Lower leg skin (tissue), 4 donors: Measurements from ENCODE around the gene POU2AF3. TPM values are rescaled to one million over a fixed set of nuclear protein-coding genes. Genes with fewer than 3 reads are reported as not detected.

Experiments used
- DNase-seq, 2 donors: peaks; one replicate each; pipeline ENCODE4 v3.0.0-alpha.2; 2019; ENCODE audit warnings: low spot score in 2 of 2
- H3K4me3 ChIP-seq: fragments of 200-600 bp; sonication (generic); 2 replicates; pipeline ENCODE4 v1.5.1; 2017; ENCODE audit warnings: mild to moderate bottlenecking, low read depth; ENCODE audit not compliant: poor library complexity, severe bottlenecking
- POLR2A ChIP-seq, 2 donors: fragments of 450-650 bp; IDR thresholded peaks; one replicate each; pipeline ENCODE4 v1.6.1; 2016 to 2017; ENCODE audit warnings: antibody characterized with exemption in 2 of 2, mild to moderate bottlenecking in 1 of 2, moderate library complexity in 1 of 2
- WGBS, 2 donors: methylation state at CpG; one replicate each; pipeline ENCODE4 v1.1.5; 2018; 5-methylcytosine and 5-hydroxymethylcytosine counted together
- intact Hi-C: fragments of 100-400 bp; cut with DNase I; formaldehyde crosslinking; loops from one replicate; pipeline ENCODE4 v1.15.0; 2023; ENCODE audit warnings: low total_unique reads
- total RNA-seq, 4 donors: library from RNA; depleted of rRNA; stranded (reverse); fragments of >200 nt; gene quantifications; one replicate each; pipeline ENCODE4 v1.1.0, GENCODE V29; 2016
- TF ChIP-seq, protein P1 (sequence below), 3 donors: fragments of 450-650 bp; IDR thresholded peaks; one replicate each; pipeline ENCODE4 v1.5.1; 2016; ENCODE audit warnings: antibody characterized with exemption in 3 of 3, mild to moderate bottlenecking in 3 of 3, moderate library complexity in 2 of 3

The POU2AF3 gene
- total RNA-seq, 4 donors from 2014 or later, result not detected

DNA sequence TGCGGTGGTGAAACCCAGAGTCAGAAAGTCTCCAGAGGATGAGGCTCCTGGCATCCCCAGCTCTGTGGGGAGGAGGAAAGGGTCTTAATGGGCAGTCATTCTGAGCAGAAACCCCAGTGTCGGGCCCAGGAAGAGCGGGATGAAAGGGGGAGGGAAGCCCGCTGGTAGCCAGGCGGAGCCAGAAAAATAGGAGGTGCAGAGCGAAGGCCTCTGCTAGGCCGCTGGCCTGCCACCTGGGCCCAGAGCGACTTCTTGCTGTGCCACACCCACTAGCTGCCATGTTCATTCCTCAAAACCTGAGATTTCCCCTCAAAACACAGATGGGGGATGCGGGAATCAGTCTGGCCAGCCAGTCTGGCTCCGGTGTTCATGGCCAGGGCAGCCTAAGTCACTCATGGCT is 650 bp upstream of the POU2AF3 start:
- no peak overlapping the region for H3K4me3 ChIP-seq
- intact Hi-C loops, result no loop called here
- no peak for DNase-seq
- WGBS, 2 donors, result 96% methylated on average over 10 of the region's 10 CpGs
- TF ChIP-seq, protein P1, sequence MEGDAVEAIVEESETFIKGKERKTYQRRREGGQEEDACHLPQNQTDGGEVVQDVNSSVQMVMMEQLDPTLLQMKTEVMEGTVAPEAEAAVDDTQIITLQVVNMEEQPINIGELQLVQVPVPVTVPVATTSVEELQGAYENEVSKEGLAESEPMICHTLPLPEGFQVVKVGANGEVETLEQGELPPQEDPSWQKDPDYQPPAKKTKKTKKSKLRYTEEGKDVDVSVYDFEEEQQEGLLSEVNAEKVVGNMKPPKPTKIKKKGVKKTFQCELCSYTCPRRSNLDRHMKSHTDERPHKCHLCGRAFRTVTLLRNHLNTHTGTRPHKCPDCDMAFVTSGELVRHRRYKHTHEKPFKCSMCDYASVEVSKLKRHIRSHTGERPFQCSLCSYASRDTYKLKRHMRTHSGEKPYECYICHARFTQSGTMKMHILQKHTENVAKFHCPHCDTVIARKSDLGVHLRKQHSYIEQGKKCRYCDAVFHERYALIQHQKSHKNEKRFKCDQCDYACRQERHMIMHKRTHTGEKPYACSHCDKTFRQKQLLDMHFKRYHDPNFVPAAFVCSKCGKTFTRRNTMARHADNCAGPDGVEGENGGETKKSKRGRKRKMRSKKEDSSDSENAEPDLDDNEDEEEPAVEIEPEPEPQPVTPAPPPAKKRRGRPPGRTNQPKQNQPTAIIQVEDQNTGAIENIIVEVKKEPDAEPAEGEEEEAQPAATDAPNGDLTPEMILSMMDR (IDR thresholded peaks at IDR 0.05), result no peak
- TF ChIP-seq POLR2A (IDR thresholded peaks at IDR 0.05), result no peak

DNA sequence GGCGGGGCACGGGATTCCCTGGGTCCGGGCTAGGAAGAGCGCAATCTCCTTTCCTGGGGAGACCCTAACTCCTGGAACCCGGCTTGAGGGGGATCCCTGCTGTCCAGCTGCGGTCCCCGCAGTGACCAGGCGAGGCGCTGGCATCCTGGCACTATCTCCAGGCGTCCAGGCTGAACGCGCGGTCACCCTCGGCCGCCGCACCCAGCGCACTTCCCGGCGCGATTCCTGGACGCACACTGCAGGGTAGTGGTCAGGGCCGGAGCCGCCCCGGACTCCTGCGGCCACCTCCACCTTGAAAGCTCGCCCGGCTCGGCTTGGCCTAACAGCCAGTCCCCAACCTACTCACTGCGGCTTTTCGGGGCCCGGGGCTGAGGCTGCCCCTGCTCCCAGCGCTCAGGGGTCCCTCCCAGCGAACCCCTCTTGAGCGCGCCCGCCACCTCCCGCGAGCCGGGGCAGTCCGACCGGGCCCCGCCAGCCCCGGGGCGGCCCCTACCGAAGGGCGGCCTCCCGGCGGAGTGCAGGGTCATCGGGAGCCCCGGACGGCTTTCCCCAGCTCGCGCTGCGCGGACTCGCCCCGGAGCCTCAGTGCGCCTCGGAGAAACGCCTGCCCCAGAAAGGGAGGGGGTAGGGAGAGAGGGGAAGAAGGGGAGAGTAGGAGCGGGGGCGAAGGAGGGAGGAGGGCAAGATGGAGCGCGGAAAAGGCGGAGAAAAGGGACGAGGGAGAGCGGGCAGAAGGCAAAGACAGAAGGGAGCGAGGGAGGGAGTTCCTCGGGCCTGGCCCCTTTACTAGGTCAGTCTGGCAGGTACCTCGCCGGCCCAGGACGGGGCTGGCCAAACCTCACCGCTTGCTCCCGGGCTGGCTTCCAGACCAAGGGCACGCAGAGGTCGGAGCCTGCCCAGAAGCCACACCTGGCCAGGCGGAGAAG is 1.0 kb downstream of the POU2AF3 start:
- intact Hi-C loops, result no loop called here
- DNase-seq, result no peak

DNA sequence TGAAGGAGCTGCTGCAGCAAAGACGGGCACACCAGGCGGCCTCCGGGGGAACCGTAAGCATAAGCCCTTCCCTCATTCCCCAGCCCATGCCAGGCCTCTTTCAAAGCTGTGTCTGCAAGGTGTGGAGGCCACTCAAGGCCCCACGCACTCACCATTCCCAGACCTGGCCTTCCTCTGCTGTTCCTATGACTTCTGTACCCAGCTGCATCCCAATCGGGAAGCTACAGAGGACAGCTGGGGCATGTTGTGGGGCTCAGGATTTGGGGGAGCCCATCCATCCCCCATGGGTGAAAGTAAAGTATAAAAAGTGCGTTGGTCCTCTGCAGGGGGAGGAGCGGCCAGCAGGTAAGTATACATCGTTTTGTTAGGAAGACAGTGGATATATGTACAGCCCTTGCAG is 2.2 kb downstream of the POU2AF3 start:
- intact Hi-C loops, result no loop called here
- 92 to 97% methylated on average over 9 of the region's 9 CpGs for WGBS, 2 donors
- H3K4me3 ChIP-seq, result no peak overlapping the region
- no peak for DNase-seq
- TF ChIP-seq, protein P1 (IDR thresholded peaks at IDR 0.05), result no peak
- no peak for TF ChIP-seq POLR2A (IDR thresholded peaks at IDR 0.05)

More for the DNA sequence above, 1.0 kb downstream of the POU2AF3 start:
- 4 to 5% methylated on average over 41 to 49 of the region's 77 CpGs for WGBS, 2 donors
- peak overlapping the region; percentile 19 for H3K4me3 ChIP-seq
- no peak for TF ChIP-seq POLR2A (IDR thresholded peaks at IDR 0.05)
- TF ChIP-seq, protein P1 (IDR thresholded peaks at IDR 0.05), result peak in 1 of 3 donors; percentile 36

DNA sequence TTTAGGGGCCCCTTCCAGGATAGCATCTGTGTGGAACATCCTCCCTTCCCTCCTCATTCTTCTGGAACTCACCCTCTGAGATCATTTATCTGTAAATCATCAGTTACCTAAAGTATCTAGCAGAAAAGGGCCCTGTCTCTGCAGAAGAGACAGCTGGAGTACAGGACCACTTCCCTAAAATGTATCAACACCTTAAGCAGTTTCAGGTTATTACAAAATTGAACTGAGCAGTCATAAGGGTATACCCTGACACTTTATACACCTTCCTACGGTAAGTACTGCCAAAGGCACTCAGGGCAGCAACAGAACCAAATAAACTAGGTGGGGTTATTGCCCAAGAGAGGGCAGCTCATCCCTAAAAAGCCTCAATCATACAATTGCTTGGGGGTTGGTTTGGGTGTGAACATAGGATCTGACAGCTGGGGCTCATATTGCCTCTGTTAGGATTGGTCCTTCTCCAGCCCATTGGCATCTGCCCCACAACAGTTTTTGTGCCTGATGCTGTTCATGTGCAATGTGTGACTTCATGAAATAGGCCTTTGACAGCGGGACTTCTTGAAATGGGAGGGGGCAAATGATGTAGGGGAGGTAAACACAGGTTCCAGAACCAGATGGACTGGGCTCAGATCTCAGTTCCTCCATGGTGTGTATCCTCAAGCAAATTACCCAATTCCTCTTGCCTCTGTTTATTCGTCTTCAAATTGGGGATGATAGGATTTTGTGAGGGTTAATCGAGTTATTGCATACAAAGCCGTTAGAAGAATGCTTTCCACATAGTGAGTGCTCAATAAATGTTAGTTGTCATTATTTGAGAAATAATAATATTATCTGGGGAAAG is 2.9 kb downstream of the POU2AF3 start:
- H3K4me3 ChIP-seq, result no peak overlapping the region
- intact Hi-C loops, result no loop called here
- DNase-seq, result no peak
- TF ChIP-seq, protein P1 (IDR thresholded peaks at IDR 0.05), result no peak
- no peak for TF ChIP-seq POLR2A (IDR thresholded peaks at IDR 0.05)
- WGBS, 2 donors, result 66 to 73% methylated on average over 5 of the region's 5 CpGs

DNA sequence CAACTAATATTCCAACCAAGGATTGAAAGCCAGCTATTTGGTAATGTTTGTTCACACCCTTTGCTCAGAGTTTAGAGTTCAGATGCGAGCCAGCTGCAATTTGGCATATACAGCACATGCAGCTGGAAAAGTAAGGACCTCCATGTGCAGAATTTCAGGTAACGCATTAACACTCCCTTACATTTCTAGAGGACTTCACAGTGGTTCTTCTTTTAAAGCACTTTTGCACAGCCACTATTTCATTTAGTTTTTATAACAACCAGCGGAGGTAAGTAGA is 3.4 kb downstream of the POU2AF3 start:
- WGBS, 2 donors, result 79 to 90% methylated on average over 3 of the region's 3 CpGs

More for the DNA sequence above, 3.4 kb downstream of the POU2AF3 start:
- intact Hi-C loops, result no loop called here
- no peak overlapping the region for H3K4me3 ChIP-seq
- DNase-seq, result no peak
- TF ChIP-seq POLR2A (IDR thresholded peaks at IDR 0.05), result no peak
- TF ChIP-seq, protein P1 (IDR thresholded peaks at IDR 0.05), result no peak
